Activated CD4-positive, alpha-beta memory T cell treated with anti-CD3 and anti-CD28 coated beads, Interleukin-2, amount 10 ng/mL, durations not matched to agents 7 days and 5 days (primary cell): ENCODE results near the gene ABCF3. TPM values are rescaled to one million over a fixed set of nuclear protein-coding genes. Genes with fewer than 3 reads are reported as not detected.
A peak's percentile ranks its signal among the peaks of the same experiment; 100 is the strongest.
"Not testable (repeated sequence)": the region's sequence is repeated elsewhere in the genome, so short reads cannot be mapped to it uniquely, and the experiment has no call there.

Experiments
- CTCF ChIA-PET: fragments of 350-600 bp; sonication (Branson Sonifier 250); formaldehyde crosslinking; loops from one replicate; lab custom pipeline; 2021; ENCODE audit warnings: antibody characterized with exemption, inconsistent platforms; lab: Charles Lee
- POLR2A ChIA-PET: fragments of 350-600 bp; sonication (Branson Sonifier 250); formaldehyde crosslinking; loops from one replicate; lab custom pipeline; 2021; ENCODE audit warnings: antibody characterized with exemption; lab: Charles Lee
- DNase-seq: peaks from one replicate; pipeline ENCODE4 v3.0.0-alpha.2; 2020
- H3K27ac Mint-ChIP-seq: one replicate; pipeline ENCODE4 v1.8.0; 2021; ENCODE audit warnings: mild to moderate bottlenecking, mixed read lengths
- H3K27me3 Mint-ChIP-seq: one replicate; pipeline ENCODE4 v1.8.0; 2021; ENCODE audit warnings: mixed read lengths
- H3K36me3 Mint-ChIP-seq: one replicate; pipeline ENCODE4 v1.8.0; 2021; ENCODE audit warnings: low read depth, mixed read lengths
- H3K4me1 Mint-ChIP-seq: one replicate; pipeline ENCODE4 v1.8.0; 2021; ENCODE audit warnings: mixed read lengths
- H3K4me3 Mint-ChIP-seq: one replicate; pipeline ENCODE4 v1.8.0; 2021; ENCODE audit warnings: mild to moderate bottlenecking, mixed read lengths
- H3K9me3 Mint-ChIP-seq: one replicate; pipeline ENCODE4 v1.8.0; 2021; ENCODE audit warnings: mixed read lengths
- total RNA-seq, 2 experiments: library from RNA; stranded (reverse); gene quantifications; one replicate each; pipeline ENCODE4 v1.2.3, GENCODE V29; 2021

Gene ABCF3
- total RNA-seq, 2 experiments from 2014 or later = 53.7 to 60.1 TPM

GRCh38 chr3:184155644-184156521 lies 30.1 kb upstream of the ABCF3 start:
- Mint-ChIP-seq H3K4me1 (peaks cover 29% of the 10 kb centered on the region), H3K27me3 (no peaks in the 10 kb centered on the region), H3K36me3 (peaks cover 4% of the 10 kb centered on the region), H3K4me3 (peak overlapping the region; percentile 93), H3K9me3 (no peaks in the 10 kb centered on the region), H3K27ac (peak overlapping the region; percentile 79)
- POLR2A ChIA-PET = interaction anchor here (1.0 to 2.8 kb wide), 6 partner anchors 9 to 72 kb away, joined by 3 to 27 read pairs (median 4); partner anchors contain the start of genes ABCF3, AP2M1, EIF2B5 and VWA5B2
- CTCF ChIA-PET = interaction anchor here (0.7 to 1.4 kb wide), 5 partner anchors 18 to 1187 kb away, joined by 3 to 6 read pairs (median 4); partner anchors contain the start of gene ABCF3
- peak; percentile 62 for DNase-seq

GRCh38 chr3:184156522-184156955 lies 29.5 kb upstream of the ABCF3 start:
- CTCF ChIA-PET = interaction anchor here (0.7 to 1.4 kb wide), 2 partner anchors 29 to 1187 kb away, joined by 4 to 6 read pairs; partner anchors contain the start of gene ABCF3
- no peak for DNase-seq
- Mint-ChIP-seq H3K27ac (peak overlapping the region; percentile 79), H3K4me1 (peaks cover 31% of the 10 kb centered on the region), H3K4me3 (peak overlapping the region; percentile 93), H3K36me3 (peaks cover 4% of the 10 kb centered on the region), H3K27me3 (no peaks in the 10 kb centered on the region), H3K9me3 (no peaks in the 10 kb centered on the region)
- POLR2A ChIA-PET = interaction anchor here (1.5 to 2.8 kb wide), 2 partner anchors 9 to 22 kb away, joined by 4 to 27 read pairs; partner anchors contain the start of gene EIF2B5

DNA sequence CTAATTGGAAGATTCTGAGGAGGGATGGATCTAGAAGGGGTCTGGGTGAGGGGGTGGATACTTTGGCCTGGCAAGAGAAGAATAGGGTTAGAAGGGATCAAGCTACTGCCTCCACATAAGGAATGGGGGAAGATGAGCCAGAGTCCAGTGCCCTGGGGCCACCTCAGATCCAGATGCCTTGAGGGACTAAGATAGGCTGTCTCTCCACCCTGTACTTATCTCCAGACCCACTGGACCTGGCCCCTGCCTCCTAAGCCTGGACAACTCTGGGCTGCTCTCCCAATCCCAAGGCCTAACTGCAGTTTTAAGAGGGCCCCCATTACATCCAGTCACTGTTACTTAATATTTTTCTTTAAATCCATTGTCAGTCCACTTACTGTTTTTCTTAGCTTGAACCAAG lies 28.8 kb upstream of the ABCF3 start:
- DNase-seq = no peak
- ChIA-PET POLR2A (interaction anchor here (2.8 kb wide), 1 partner anchor 22 kb away, joined by 27 read pairs; the partner anchor contains the start of gene EIF2B5), CTCF (no interaction called here)
- Mint-ChIP-seq H3K4me3 (peak overlapping the region; percentile 93), H3K27ac (peak overlapping the region; percentile 21), H3K9me3 (no peaks in the 10 kb centered on the region), H3K27me3 (no peaks in the 10 kb centered on the region), H3K4me1 (peaks cover 31% of the 10 kb centered on the region), H3K36me3 (peaks cover 4% of the 10 kb centered on the region)

GRCh38 chr3:184158404-184158803 lies 27.6 kb upstream of the ABCF3 start:
- H3K4me1 Mint-ChIP-seq = peaks cover 31% of the 10 kb centered on the region

DNA sequence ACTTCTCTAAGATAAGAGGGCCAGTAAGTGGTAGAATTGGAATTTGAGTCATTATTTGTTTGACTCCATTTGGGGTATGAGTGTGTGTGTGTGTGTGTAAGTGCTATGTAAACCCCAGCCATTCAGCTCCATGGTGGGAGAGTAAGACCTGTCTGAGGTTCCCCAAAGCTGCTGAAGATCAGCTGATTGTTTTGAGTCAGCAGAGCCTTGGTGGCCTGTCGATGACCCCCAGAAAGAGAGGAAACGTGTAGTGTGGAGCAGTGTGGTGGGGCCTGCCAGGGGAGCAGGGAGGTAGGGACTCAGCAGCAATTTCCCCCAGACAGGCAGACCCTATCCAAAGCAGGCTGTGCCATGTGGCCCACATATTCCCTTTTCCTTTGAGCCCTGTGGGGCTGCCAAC lies 25.5 kb upstream of the ABCF3 start:
- CTCF ChIA-PET = no interaction called here

More at GRCh38 chr3:184158404-184158803, 27.6 kb upstream of the ABCF3 start:
- Mint-ChIP-seq H3K4me3 (no peak overlapping the region), H3K9me3 (no peaks in the 10 kb centered on the region), H3K36me3 (peaks cover 10% of the 10 kb centered on the region), H3K27me3 (no peaks in the 10 kb centered on the region), H3K27ac (no peak overlapping the region)
- POLR2A ChIA-PET = no interaction called here
- no peak for DNase-seq
- CTCF ChIA-PET = interaction anchor here (0.7 kb wide), 1 partner anchor 341 kb away, joined by 3 read pairs; no protein-coding TSS in a partner anchor

GRCh38 chr3:184162571-184163070 lies 23.4 kb upstream of the ABCF3 start:
- CTCF ChIA-PET = interaction anchor here (1.0 kb wide), 1 partner anchor 65 kb away, joined by 4 read pairs; no protein-coding TSS in a partner anchor
- POLR2A ChIA-PET = not testable (repeated sequence)
- peaks cover 33% of the 10 kb centered on the region for H3K36me3 Mint-ChIP-seq

More for the DNA sequence above, 25.5 kb upstream of the ABCF3 start:
- H3K9me3 Mint-ChIP-seq = no peaks in the 10 kb centered on the region
- no peaks in the 10 kb centered on the region for H3K27me3 Mint-ChIP-seq
- H3K27ac Mint-ChIP-seq = no peak overlapping the region
- peaks cover 21% of the 10 kb centered on the region for H3K36me3 Mint-ChIP-seq
- peaks cover 32% of the 10 kb centered on the region for H3K4me1 Mint-ChIP-seq
- POLR2A ChIA-PET = interaction anchor here (1.3 to 1.5 kb wide), 2 partner anchors 20 to 25 kb away, joined by 3 to 5 read pairs; partner anchors contain the start of gene EIF2B5
- no peak overlapping the region for H3K4me3 Mint-ChIP-seq
- DNase-seq = no peak

DNA sequence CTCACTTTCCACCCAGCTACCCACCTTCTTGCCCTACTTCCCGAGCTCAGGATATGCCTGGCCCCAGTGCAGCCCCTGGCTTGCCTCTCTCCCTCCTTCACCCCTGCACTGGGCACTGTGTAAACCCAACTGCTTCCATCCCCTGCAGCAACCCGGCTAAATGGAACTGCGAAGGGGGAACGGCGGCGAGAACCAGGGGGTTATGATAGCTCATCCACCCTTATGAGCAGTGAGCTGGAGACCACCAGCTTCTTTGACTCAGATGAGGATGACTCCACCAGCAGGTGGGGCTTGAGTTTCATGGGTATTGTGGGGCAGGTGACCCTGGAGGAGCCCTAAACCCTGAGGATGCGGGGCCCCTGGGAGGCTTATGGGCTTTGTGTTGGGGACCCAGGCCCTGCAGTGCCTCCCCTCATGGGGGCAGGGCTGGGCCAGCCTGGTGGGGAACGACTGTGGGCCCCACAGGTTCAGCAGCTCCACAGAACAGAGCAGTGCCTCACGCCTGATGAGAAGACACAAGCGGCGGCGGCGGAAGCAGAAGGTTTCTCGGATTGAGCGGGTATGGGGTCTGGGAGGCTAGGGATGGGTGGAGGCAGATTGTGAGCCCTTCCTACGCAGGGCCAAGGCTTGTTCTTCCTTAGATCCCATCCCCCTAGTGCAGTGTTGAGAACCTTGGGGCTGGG lies 21.2 kb upstream of the ABCF3 start:
- no peak for DNase-seq
- Mint-ChIP-seq H3K27ac (no peak overlapping the region), H3K9me3 (no peaks in the 10 kb centered on the region), H3K36me3 (peaks cover 30% of the 10 kb centered on the region), H3K27me3 (no peaks in the 10 kb centered on the region), H3K4me3 (no peak overlapping the region), H3K4me1 (peaks cover 12% of the 10 kb centered on the region)
- POLR2A ChIA-PET = interaction anchor here (0.6 to 1.5 kb wide), 2 partner anchors 9 to 91 kb away, joined by 3 to 4 read pairs; partner anchors contain the start of gene DVL3
- CTCF ChIA-PET = interaction anchor here (1.3 kb wide), 1 partner anchor 8 kb away, joined by 3 read pairs; no protein-coding TSS in a partner anchor

More at GRCh38 chr3:184162571-184163070, 23.4 kb upstream of the ABCF3 start:
- not testable (repeated sequence) for H3K27me3 Mint-ChIP-seq, DNase-seq, H3K4me3 Mint-ChIP-seq, H3K27ac Mint-ChIP-seq, H3K9me3 Mint-ChIP-seq
- H3K4me1 Mint-ChIP-seq = peaks cover 20% of the 10 kb centered on the region

DNA sequence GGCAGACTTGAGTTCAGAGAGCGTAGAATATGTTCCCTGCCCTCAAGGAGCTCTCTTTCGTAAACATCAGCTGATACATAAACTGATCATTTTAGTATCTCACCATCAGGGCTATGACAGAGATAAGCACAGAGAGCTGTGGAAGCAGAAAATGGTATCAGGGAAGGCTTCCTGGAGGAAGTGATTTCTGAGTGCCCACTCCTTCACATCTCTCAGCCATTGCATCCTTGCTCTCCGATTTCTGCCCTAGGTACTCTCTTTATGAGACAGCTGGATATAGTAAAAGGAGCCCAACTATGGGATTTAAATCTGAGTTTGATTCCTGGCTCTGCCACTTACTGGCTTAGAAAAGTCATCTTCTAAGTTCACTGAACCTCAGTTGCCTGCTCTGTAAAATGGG lies 20.5 kb upstream of the ABCF3 start:
- no peak overlapping the region for H3K4me3 Mint-ChIP-seq
- H3K9me3 Mint-ChIP-seq = no peaks in the 10 kb centered on the region
- DNase-seq = no peak
- H3K27ac Mint-ChIP-seq = no peak overlapping the region
- H3K27me3 Mint-ChIP-seq = no peaks in the 10 kb centered on the region
- H3K36me3 Mint-ChIP-seq = peaks cover 32% of the 10 kb centered on the region
- H3K4me1 Mint-ChIP-seq = peaks cover 8% of the 10 kb centered on the region
- ChIA-PET CTCF (no interaction called here), POLR2A (interaction anchor here (1.5 kb wide), 1 partner anchor 10 kb away, joined by 4 read pairs; the partner anchor contains the start of gene DVL3)

GRCh38 chr3:184166671-184167070 lies 19.3 kb upstream of the ABCF3 start:
- ChIA-PET POLR2A (no interaction called here), CTCF (no interaction called here)
- H3K4me3 Mint-ChIP-seq = no peak overlapping the region
- H3K27ac Mint-ChIP-seq = no peak overlapping the region
- no peaks in the 10 kb centered on the region for H3K27me3 Mint-ChIP-seq
- peaks cover 38% of the 10 kb centered on the region for H3K36me3 Mint-ChIP-seq
- no peaks in the 10 kb centered on the region for H3K9me3 Mint-ChIP-seq
- H3K4me1 Mint-ChIP-seq = peaks cover 5% of the 10 kb centered on the region
- no peak for DNase-seq

GRCh38 chr3:184167786-184168185 lies 18.2 kb upstream of the ABCF3 start:
- Mint-ChIP-seq H3K27ac (no peak overlapping the region), H3K27me3 (no peaks in the 10 kb centered on the region), H3K36me3 (peaks cover 37% of the 10 kb centered on the region), H3K9me3 (no peaks in the 10 kb centered on the region), H3K4me3 (no peak overlapping the region), H3K4me1 (peaks cover 4% of the 10 kb centered on the region)
- ChIA-PET CTCF (no interaction called here), POLR2A (no interaction called here)
- no peak for DNase-seq

DNA sequence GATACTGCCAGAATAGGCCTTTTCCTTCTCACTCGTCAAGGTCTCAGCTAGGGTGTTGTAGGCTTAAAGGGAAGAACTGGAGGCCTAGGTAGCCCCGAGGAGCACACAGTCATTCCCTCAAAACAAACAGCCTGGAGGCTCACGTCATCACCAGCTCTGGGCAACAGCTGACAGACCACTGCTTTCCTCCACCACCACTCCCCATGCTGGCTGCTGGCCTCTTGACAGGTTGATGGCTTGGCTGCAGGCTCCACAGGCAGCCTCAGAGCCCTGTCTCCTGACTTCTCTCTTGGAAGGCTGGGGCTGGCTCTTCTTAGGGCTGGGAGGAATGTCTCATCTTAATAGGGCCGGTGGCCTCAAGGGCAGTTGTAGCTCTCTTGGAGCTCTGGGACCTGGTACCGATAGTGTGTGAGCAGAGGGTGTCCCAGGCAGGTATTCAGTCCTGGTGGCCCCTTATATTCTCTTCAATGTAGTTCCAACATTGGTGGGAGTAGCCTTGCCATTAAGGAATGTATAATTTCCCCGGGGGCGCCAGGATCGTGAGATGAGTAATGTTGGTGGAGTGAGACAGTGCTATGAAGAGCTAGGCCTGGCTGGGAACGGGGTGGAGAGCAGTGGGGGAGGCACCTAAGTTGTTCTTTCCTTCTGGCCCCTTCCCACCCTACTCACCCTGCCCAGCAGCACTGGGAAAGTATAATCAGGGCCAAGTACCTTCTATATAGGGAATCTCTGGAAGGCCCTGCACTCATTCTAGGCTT lies 17.5 kb upstream of the ABCF3 start:
- no peak overlapping the region for H3K27ac Mint-ChIP-seq

More for the DNA sequence above, 17.5 kb upstream of the ABCF3 start:
- no peak for DNase-seq
- Mint-ChIP-seq H3K4me3 (no peak overlapping the region), H3K9me3 (no peaks in the 10 kb centered on the region), H3K36me3 (peaks cover 39% of the 10 kb centered on the region), H3K27me3 (no peaks in the 10 kb centered on the region), H3K4me1 (peaks cover 4% of the 10 kb centered on the region)
- CTCF ChIA-PET = no interaction called here
- POLR2A ChIA-PET = no interaction called here
